K562 (cell line): ENCODE results near the gene DYNC2LI1. TPM values are rescaled to one million over a fixed set of nuclear protein-coding genes. Genes with fewer than 3 reads are reported as not detected.

Experiments
- ATAC-seq: fragments of 200-7000 bp; cut with Tn5 transposase; 3 replicates; pipeline ENCODE4 v1.9.1; 2020; ENCODE audit warnings: moderate library complexity
- BruUV-seq: library from RNA; stranded (reverse); fragments of 400-500 nt; replicated peaks from 2 replicates; lab custom pipeline; 2021; lab: Mats Ljungman, UMichigan
- CTCF ChIA-PET: fragments of 300-600 bp; formaldehyde crosslinking; extraction: SDS; loops from one replicate; lab custom pipeline; 2021; ENCODE audit warnings: low intra/inter-chr PET ratio; lab: Yijun Ruan, JAX
- POLR2A ChIA-PET: fragments of 300-600, 350-650 bp; sonication (Branson Sonifier 250); formaldehyde crosslinking; extraction: SDS; loops from one replicate; lab custom pipeline; 2021; ENCODE audit warnings: antibody characterized with exemption, inconsistent platforms; lab: Yijun Ruan, JAX
- DNase-seq, 4 experiments: peaks; one replicate each; pipeline versions ENCODE4 v3.0.0 to v3.0.0-alpha.2; 2011 to 2018; ENCODE audit warnings: low spot score in 3 of 4, mixed read lengths in 3 of 4; ENCODE audit errors: extremely low read depth in 1 of 4
- FAIRE-seq: peaks from 2 replicates; lab custom pipeline; 2011; peaks lifted over from hg19 to GRCh38; lab: Jason Lieb, UNC
- H2AFZ ChIP-seq: 2 replicates; pipeline ENCODE4 v1.6.0; 2011; ENCODE audit warnings: low read depth, low read length, control low read depth, inconsistent platforms
- H3K27ac ChIP-seq: fragments of 200-600 bp; 3 replicates; pipeline ENCODE4 v1.8.0; 2011; ENCODE audit warnings: low read depth, mild to moderate bottlenecking, control low read depth, inconsistent platforms, low read length, moderate library complexity, mixed read lengths; ENCODE audit errors: extremely low read depth
- H3K27me3 ChIP-seq, 2 experiments: fragments of 300-600 bp in 1 of 2; 2 replicates in 1 of 2; 3 replicates in 1 of 2; pipeline versions ENCODE4 v1.6.0 to v1.8.0; 2011; ENCODE audit warnings: inconsistent platforms in 2 of 2, low read length in 2 of 2, mild to moderate bottlenecking in 1 of 2, mixed read lengths in 1 of 2, moderate library complexity in 1 of 2; ENCODE audit not compliant: control insufficient read depth in 2 of 2, insufficient read depth in 2 of 2
- H3K36me3 ChIP-seq: fragments of 300-600 bp; 3 replicates; pipeline ENCODE4 v1.8.0; 2011; ENCODE audit warnings: mild to moderate bottlenecking, low read length, inconsistent platforms; ENCODE audit not compliant: control insufficient read depth, insufficient read depth
- H3K4me1 ChIP-seq, 2 experiments: fragments of 200-600 bp in 1 of 2; replicated peaks in 1 of 2; 2 replicates in 1 of 2; 3 replicates in 1 of 2; pipeline versions ENCODE4 v1.5.1 to v1.8.0; 2011; ENCODE audit warnings: inconsistent platforms in 2 of 2, low read length in 2 of 2, mild to moderate bottlenecking in 1 of 2, mixed read lengths in 1 of 2, moderate library complexity in 1 of 2; ENCODE audit not compliant: control insufficient read depth in 2 of 2, insufficient read depth in 2 of 2
- H3K4me2 ChIP-seq: 2 replicates; pipeline ENCODE4 v1.6.1; 2011; ENCODE audit warnings: low read length, control low read depth, inconsistent platforms, mixed read lengths; ENCODE audit not compliant: insufficient read depth
- H3K4me3 ChIP-seq: fragments of 200-600 bp; sonication (generic), shearing (Covaris generic); 2 replicates; pipeline ENCODE4 v1.5.1; 2016; ENCODE audit warnings: control low read depth, inconsistent platforms
- H3K79me2 ChIP-seq: fragments of 200-600 bp; 3 replicates; pipeline ENCODE4 v1.8.0; 2011; ENCODE audit warnings: low read length, inconsistent platforms; ENCODE audit not compliant: control insufficient read depth, insufficient read depth
- H3K9ac ChIP-seq, 2 experiments: 2 replicates each; pipeline versions ENCODE4 v1.6.0 to v1.6.1; 2011; ENCODE audit warnings: low read depth in 2 of 2, low read length in 2 of 2, control low read depth in 1 of 2, inconsistent platforms in 1 of 2, mild to moderate bottlenecking in 1 of 2, mixed read lengths in 1 of 2; ENCODE audit not compliant: insufficient read depth in 1 of 2
- H3K9me1 ChIP-seq: one replicate; pipeline ENCODE4 v1.6.0; 2011; ENCODE audit warnings: inconsistent platforms, mild to moderate bottlenecking, low read length, moderate library complexity; ENCODE audit not compliant: control insufficient read depth, insufficient read depth
- H3K9me3 ChIP-seq: replicated peaks from 2 replicates; pipeline ENCODE4 v1.5.1; 2011; ENCODE audit warnings: low read depth, low read length, inconsistent platforms; ENCODE audit not compliant: control insufficient read depth, insufficient read depth
- H4K20me1 ChIP-seq: replicated peaks from 2 replicates; pipeline ENCODE4 v1.6.1; 2011; ENCODE audit warnings: low read length, inconsistent platforms, mixed read lengths; ENCODE audit not compliant: control insufficient read depth, insufficient read depth
- BRF1 ChIP-seq: IDR thresholded peaks from 3 replicates; pipeline ENCODE4 v1.6.1; 2011; ENCODE audit warnings: borderline replicate concordance, mild to moderate bottlenecking; ENCODE audit not compliant: insufficient read length; ENCODE audit errors: extremely low read depth
- ELF4 ChIP-seq: fragments of 450-650 bp; formaldehyde crosslinking; IDR thresholded peaks from 2 replicates; pipeline ENCODE4 v1.4.0; 2022; ENCODE audit warnings: missing genetic modification characterization
- ETS2 ChIP-seq: IDR thresholded peaks from 2 replicates; pipeline ENCODE4 v1.6.1; 2016; ENCODE audit warnings: borderline replicate concordance, missing genetic modification characterization, mild to moderate bottlenecking, moderate library complexity, missing compliant biosample characterization; ENCODE audit not compliant: poor library complexity, severe bottlenecking
- HEY1 ChIP-seq: fragments of 250-450 bp; sonication (Bioruptor Pico); IDR thresholded peaks from 2 replicates; pipeline ENCODE4 v1.5.0; 2020; ENCODE audit warnings: mild to moderate bottlenecking, moderate library complexity, borderline replicate concordance
- LARP7 ChIP-seq: fragments of 450-650 bp; IDR thresholded peaks from 2 replicates; pipeline ENCODE4 v1.6.1; 2016
- PCBP2 ChIP-seq: fragments of 200-400 bp; formaldehyde crosslinking; IDR thresholded peaks from 2 replicates; pipeline ENCODE4 v1.6.1; 2018; ENCODE audit warnings: low read length, low read depth, mild to moderate bottlenecking, moderate library complexity; ENCODE audit not compliant: poor library complexity, severe bottlenecking
- POLR2AphosphoS5 ChIP-seq: IDR thresholded peaks from 2 replicates; pipeline ENCODE4 v1.6.1; 2011; ENCODE audit warnings: mild to moderate bottlenecking, low read depth, low read length, moderate library complexity; ENCODE audit not compliant: control insufficient read depth, insufficient read depth
- SNIP1 ChIP-seq: fragments of 450-650 bp; IDR thresholded peaks from 2 replicates; pipeline ENCODE4 v1.7.1; 2017; ENCODE audit warnings: low read depth, mild to moderate bottlenecking
- SPI1 ChIP-seq: IDR thresholded peaks from 2 replicates; pipeline ENCODE4 v1.6.1; 2011; ENCODE audit warnings: low read depth, low read length, control low read depth, borderline replicate concordance
- ZFX ChIP-seq: sonication (generic); formaldehyde crosslinking; IDR thresholded peaks from 2 replicates; pipeline ENCODE4 v1.8.0; 2022; ENCODE audit warnings: mild to moderate bottlenecking, missing genetic modification reagents, moderate library complexity
- ZNF124 ChIP-seq: sonication (generic); formaldehyde crosslinking; IDR thresholded peaks from 2 replicates; pipeline ENCODE4 v1.8.1; 2022; ENCODE audit warnings: missing genetic modification reagents
- WGBS: fragments of 100-300 bp; shearing (Covaris generic); methylation state at CpG from one replicate; pipeline ENCODE4 v1.1.6; 2016; ENCODE audit warnings: low coverage, mixed read lengths; ENCODE audit not compliant: insufficient coverage; ENCODE audit errors: missing lambda C conversion rate; 5-methylcytosine and 5-hydroxymethylcytosine counted together
- in situ Hi-C: fragments of 300-500 bp; cut with MboI; formaldehyde crosslinking; loops from 4 replicates; pipeline ENCODE4 v1.15.0; 2018; ENCODE audit warnings: inconsistent platforms, mixed read lengths
- intact Hi-C: fragments of 100-400 bp; cut with micrococcal nuclease; formaldehyde crosslinking; loops from 2 replicates; pipeline ENCODE4 v1.14.2; 2022
- polyA plus RNA-seq, 8 experiments: library from polyadenylated mRNA; depleted of rRNA in 4 of 8; stranded (reverse) in 5 of 8; unstranded in 3 of 8; fragments of >200 nt; fragmentation: Nextera tagmentation in 2 of 8; fragmentation: Illumina TruSeq in 1 of 8; extraction: Ambion mirVana in 2 of 8; extraction: Trizol in 1 of 8; gene quantifications; 2 replicates each; pipeline versions ENCODE4 v1.2.1 to v1.2.3, GENCODE V29; 2011 to 2014; ENCODE audit warnings: inconsistent platforms in 1 of 8, missing spikeins in 1 of 8
- total RNA-seq, 7 experiments: library from RNA; depleted of rRNA in 6 of 7; stranded (reverse); fragments of >200 nt in 6 of 7; fragmentation: Illumina TruSeq in 2 of 7; extraction: Trizol in 2 of 7; gene quantifications; 2 replicates each; pipeline versions ENCODE4 v1.2.1 to v1.2.3, GENCODE V29; 2011 to 2021; ENCODE audit warnings: low replicate concordance in 1 of 7
- TF ChIP-seq, protein P1 (sequence below): fragments of 450-650 bp; IDR thresholded peaks from 2 replicates; pipeline ENCODE4 v1.6.1; 2016; ENCODE audit warnings: low read depth
- TF ChIP-seq, protein P2 (sequence below): fragments of 450-650 bp; IDR thresholded peaks from 2 replicates; pipeline ENCODE4 v1.6.1; 2018; ENCODE audit warnings: mild to moderate bottlenecking, low read depth; ENCODE audit not compliant: partially characterized antibody

The DYNC2LI1 gene
- total and polyA plus RNA-seq, 9 of the 15 experiments (the other 6 are each of a cell fraction or from before 2014, with no cell fraction given): 12.5 to 42.2 (median 25.8) TPM

DNA sequence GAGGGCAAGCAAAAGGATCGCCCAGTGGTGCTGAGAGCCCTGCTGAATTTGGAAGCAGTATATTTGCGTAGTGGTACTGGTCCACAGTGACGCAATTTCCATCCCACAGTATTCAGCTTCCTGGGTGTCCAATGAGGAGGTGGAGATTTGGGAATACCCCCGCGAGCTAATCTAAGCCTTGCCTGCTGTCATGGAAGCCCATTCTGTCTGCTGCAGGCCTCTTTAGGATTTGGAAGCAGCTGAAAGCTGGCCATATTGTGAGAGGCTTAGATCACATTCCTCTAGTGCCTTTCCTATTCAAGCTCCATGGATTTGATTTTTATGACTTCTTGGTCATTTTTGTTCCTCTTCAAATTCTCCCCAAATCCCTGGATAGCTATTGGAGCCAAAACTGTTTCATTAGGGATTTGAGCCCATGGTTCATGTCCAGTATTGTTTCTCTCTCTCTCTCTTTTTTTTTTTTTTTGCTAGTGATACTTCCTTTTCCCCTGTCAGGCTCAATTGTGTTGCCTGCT, 22.3 kb upstream of the DYNC2LI1 start:
- H3K27me3 ChIP-seq: no peaks in the 10 kb centered on the region
- in situ Hi-C loops (no loop called here), intact Hi-C loops (no loop called here)
- peaks cover 0 to 3% of the 10 kb centered on the region in 2 experiments; a peak in 1 of 5 replicates for H3K4me1 ChIP-seq
- FAIRE-seq (no peak), ATAC-seq (no peak), DNase-seq (no peak)
- POLR2A ChIA-PET: interaction anchor here (0.6 to 0.8 kb wide), 2 partner anchors 13 to 31 kb away, joined by 3 read pairs; no protein-coding TSS in a partner anchor
- no TSS peak for BruUV-seq
- no peaks in the 10 kb centered on the region for H3K9me1 ChIP-seq
- no peak overlapping the region for H3K27ac ChIP-seq
- 0 out of 2 replicates have a peak overlapping the region, but pooled peaks have one; percentile 9 for H2AFZ ChIP-seq
- no peaks in the 10 kb centered on the region for H3K9me3 ChIP-seq
- H3K79me2 ChIP-seq: no peaks in the 10 kb centered on the region
- H4K20me1 ChIP-seq: no peaks in the 10 kb centered on the region
- WGBS: 57% methylated on average over 5 of the region's 5 CpGs
- no peak overlapping the region for H3K4me3 ChIP-seq
- no peaks in the 10 kb centered on the region for H3K36me3 ChIP-seq
- no peak overlapping the region for H3K9ac ChIP-seq
- CTCF ChIA-PET: no interaction called here
- TF ChIP-seq ZNF124: no peak
- no peak for TF ChIP-seq LARP7
- TF ChIP-seq, protein P1, sequence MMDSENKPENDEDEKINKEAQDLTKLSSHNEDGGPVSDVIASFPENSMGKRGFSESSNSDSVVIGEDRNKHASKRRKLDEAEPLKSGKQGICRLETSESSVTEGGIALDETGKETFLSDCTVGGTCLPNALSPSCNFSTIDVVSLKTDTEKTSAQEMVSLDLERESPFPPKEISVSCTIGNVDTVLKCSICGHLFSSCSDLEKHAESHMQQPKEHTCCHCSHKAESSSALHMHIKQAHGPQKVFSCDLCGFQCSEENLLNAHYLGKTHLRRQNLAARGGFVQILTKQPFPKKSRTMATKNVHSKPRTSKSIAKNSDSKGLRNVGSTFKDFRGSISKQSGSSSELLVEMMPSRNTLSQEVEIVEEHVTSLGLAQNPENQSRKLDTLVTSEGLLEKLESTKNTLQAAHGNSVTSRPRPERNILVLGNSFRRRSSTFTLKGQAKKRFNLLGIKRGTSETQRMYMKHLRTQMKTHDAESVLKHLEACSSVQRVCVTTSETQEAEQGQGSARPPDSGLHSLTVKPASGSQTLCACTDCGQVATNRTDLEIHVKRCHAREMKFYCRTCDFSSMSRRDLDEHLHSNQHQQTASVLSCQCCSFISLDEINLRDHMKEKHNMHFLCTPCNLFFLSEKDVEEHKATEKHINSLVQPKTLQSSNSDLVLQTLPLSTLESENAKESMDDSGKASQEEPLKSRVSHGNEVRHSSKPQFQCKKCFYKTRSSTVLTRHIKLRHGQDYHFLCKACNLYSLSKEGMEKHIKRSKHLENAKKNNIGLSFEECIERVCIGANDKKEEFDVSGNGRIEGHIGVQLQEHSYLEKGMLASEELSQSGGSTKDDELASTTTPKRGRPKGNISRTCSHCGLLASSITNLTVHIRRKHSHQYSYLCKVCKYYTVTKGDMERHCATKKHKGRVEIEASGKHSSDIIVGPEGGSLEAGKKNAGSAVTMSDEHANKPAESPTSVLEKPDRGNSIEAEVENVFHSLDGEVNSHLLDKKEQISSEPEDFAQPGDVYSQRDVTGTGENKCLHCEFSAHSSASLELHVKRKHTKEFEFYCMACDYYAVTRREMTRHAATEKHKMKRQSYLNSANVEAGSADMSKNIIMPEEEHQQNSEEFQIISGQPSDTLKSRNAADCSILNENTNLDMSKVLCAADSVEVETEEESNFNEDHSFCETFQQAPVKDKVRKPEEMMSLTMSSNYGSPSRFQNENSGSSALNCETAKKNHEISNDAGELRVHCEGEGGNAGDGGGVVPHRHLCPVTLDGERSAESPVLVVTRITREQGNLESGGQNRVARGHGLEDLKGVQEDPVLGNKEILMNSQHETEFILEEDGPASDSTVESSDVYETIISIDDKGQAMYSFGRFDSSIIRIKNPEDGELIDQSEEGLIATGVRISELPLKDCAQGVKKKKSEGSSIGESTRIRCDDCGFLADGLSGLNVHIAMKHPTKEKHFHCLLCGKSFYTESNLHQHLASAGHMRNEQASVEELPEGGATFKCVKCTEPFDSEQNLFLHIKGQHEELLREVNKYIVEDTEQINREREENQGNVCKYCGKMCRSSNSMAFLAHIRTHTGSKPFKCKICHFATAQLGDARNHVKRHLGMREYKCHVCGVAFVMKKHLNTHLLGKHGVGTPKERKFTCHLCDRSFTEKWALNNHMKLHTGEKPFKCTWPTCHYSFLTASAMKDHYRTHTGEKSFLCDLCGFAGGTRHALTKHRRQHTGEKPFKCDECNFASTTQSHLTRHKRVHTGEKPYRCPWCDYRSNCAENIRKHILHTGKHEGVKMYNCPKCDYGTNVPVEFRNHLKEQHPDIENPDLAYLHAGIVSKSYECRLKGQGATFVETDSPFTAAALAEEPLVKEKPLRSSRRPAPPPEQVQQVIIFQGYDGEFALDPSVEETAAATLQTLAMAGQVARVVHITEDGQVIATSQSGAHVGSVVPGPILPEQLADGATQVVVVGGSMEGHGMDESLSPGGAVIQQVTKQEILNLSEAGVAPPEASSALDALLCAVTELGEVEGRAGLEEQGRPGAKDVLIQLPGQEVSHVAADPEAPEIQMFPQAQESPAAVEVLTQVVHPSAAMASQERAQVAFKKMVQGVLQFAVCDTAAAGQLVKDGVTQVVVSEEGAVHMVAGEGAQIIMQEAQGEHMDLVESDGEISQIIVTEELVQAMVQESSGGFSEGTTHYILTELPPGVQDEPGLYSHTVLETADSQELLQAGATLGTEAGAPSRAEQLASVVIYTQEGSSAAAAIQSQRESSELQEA: no peak
- no peak for TF ChIP-seq BRF1
- no peak for TF ChIP-seq ELF4 (CRISPR knock-in tag)
- no peak for TF ChIP-seq SPI1
- no peak for TF ChIP-seq ZFX (CRISPR knock-in tag)
- no peak for TF ChIP-seq SNIP1
- no peak for TF ChIP-seq HEY1 (CRISPR knock-in tag)
- TF ChIP-seq POLR2AphosphoS5: no peak
- no peak for TF ChIP-seq ETS2 (tag)
- TF ChIP-seq, protein P2, sequence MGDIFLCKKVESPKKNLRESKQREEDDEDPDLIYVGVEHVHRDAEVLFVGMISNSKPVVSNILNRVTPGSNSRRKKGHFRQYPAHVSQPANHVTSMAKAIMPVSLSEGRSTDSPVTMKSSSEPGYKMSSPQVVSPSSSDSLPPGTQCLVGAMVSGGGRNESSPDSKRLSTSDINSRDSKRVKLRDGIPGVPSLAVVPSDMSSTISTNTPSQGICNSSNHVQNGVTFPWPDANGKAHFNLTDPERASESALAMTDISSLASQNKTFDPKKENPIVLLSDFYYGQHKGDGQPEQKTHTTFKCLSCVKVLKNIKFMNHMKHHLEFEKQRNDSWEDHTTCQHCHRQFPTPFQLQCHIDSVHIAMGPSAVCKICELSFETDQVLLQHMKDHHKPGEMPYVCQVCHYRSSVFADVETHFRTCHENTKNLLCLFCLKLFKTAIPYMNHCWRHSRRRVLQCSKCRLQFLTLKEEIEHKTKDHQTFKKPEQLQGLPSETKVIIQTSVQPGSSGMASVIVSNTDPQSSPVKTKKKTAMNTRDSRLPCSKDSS: no peak
- TF ChIP-seq PCBP2: no peak
- no peak overlapping the region for H3K4me2 ChIP-seq
